MM.1S (cell line): ENCODE data around the gene FGF9.

ENCODE experiments used
- DNase-seq: peaks from one replicate; pipeline ENCODE4 v3.0.0-alpha.2; 2015
- H2AFZ ChIP-seq: fragments of 300-600 bp; sonication (generic); 2 replicates; pipeline ENCODE4 v1.6.0; 2016; ENCODE audit warnings: antibody characterized with exemption, low read length
- H3F3A ChIP-seq: fragments of 300-600 bp; sonication (generic); 2 replicates; pipeline ENCODE4 v1.6.1; 2016; ENCODE audit warnings: mild to moderate bottlenecking, antibody characterized with exemption, low read length, moderate library complexity, mixed read lengths; ENCODE audit not compliant: insufficient read depth
- H3K27ac ChIP-seq: fragments of 300-600 bp; sonication (generic); 2 replicates; pipeline ENCODE4 v1.5.1; 2016; ENCODE audit warnings: mild to moderate bottlenecking, low read length
- H3K27me3 ChIP-seq: fragments of 300-600 bp; sonication (generic); replicated peaks from 2 replicates; pipeline ENCODE4 v1.6.0; 2016; ENCODE audit warnings: low read length; ENCODE audit not compliant: insufficient read depth
- H3K36me3 ChIP-seq: fragments of 300-600 bp; sonication (generic); replicated peaks from 2 replicates; pipeline ENCODE4 v1.6.1; 2016; ENCODE audit warnings: mild to moderate bottlenecking, low read length, mixed read lengths; ENCODE audit not compliant: insufficient read depth
- H3K4me1 ChIP-seq: fragments of 300-600 bp; sonication (generic); 2 replicates; pipeline ENCODE4 v1.6.1; 2016; ENCODE audit warnings: low read length, mixed read lengths
- H3K4me2 ChIP-seq: fragments of 300-600 bp; sonication (generic); 2 replicates; pipeline ENCODE4 v1.6.0; 2016; ENCODE audit warnings: low read depth, low read length
- H3K4me3 ChIP-seq: fragments of 300-600 bp; sonication (generic); 2 replicates; pipeline ENCODE4 v1.5.1; 2016; ENCODE audit warnings: low read length, mixed read lengths
- H3K79me2 ChIP-seq: fragments of 300-600 bp; sonication (generic); 2 replicates; pipeline ENCODE4 v1.6.1; 2016; ENCODE audit warnings: mixed run types, low read length, mixed read lengths
- H3K9ac ChIP-seq: fragments of 300-600 bp; sonication (generic); 2 replicates; pipeline ENCODE4 v1.6.1; 2016; ENCODE audit warnings: low read length, mixed read lengths
- H3K9me2 ChIP-seq: fragments of 300-600 bp; sonication (generic); replicated peaks from 2 replicates; pipeline ENCODE4 v1.6.1; 2016; ENCODE audit warnings: mild to moderate bottlenecking, low read length, mixed read lengths; ENCODE audit not compliant: insufficient read depth
- H3K9me3 ChIP-seq: fragments of 300-600 bp; sonication (generic); replicated peaks from 2 replicates; pipeline ENCODE4 v1.6.1; 2016; ENCODE audit warnings: mild to moderate bottlenecking, low read length, mixed read lengths; ENCODE audit not compliant: insufficient read depth
- H4K20me1 ChIP-seq: fragments of 300-600 bp; sonication (generic); 2 replicates; pipeline ENCODE4 v1.6.1; 2016; ENCODE audit warnings: mild to moderate bottlenecking, low read length, moderate library complexity, mixed read lengths; ENCODE audit not compliant: insufficient read depth
- CTCF ChIP-seq: fragments of 300-600 bp; sonication (generic); IDR thresholded peaks from 2 replicates; pipeline ENCODE4 v1.5.1; 2016; ENCODE audit warnings: antibody characterized with exemption, low read length, mixed read lengths
- EZH2 ChIP-seq: fragments of 300-600 bp; sonication (generic); optimal IDR thresholded peaks from 2 replicates; pipeline ENCODE3; 2017; ENCODE audit warnings: low read depth, mild to moderate bottlenecking, antibody characterized with exemption, low read length, mixed read lengths
- EZH2phosphoT487 ChIP-seq: fragments of 300-600 bp; sonication (generic); IDR thresholded peaks from 2 replicates; pipeline ENCODE4 v1.6.1; 2018; ENCODE audit warnings: antibody characterized with exemption, low read length

Gene FGF9

GRCh38 chr13:21719463-21719862 is 48.6 kb downstream of the FGF9 start:
- no peaks in the 10 kb centered on the region for H3K27me3 ChIP-seq
- no peaks in the 10 kb centered on the region for H3F3A ChIP-seq
- H3K4me1 ChIP-seq: no peaks in the 10 kb centered on the region
- no peaks in the 10 kb centered on the region for H3K9me2 ChIP-seq
- no peak overlapping the region for H3K4me3 ChIP-seq
- no peaks in the 10 kb centered on the region for H3K79me2 ChIP-seq
- DNase-seq: no peak
- no peaks in the 10 kb centered on the region for H3K9me3 ChIP-seq
- H2AFZ ChIP-seq: no peak overlapping the region
- no peak overlapping the region for H3K4me2 ChIP-seq
- no peak overlapping the region for H3K27ac ChIP-seq
- TF ChIP-seq EZH2 (no peak), EZH2phosphoT487 (no peak), CTCF (no peak)
- no peaks in the 10 kb centered on the region for H3K36me3 ChIP-seq
- no peaks in the 10 kb centered on the region for H4K20me1 ChIP-seq
- H3K9ac ChIP-seq: no peak overlapping the region

DNA sequence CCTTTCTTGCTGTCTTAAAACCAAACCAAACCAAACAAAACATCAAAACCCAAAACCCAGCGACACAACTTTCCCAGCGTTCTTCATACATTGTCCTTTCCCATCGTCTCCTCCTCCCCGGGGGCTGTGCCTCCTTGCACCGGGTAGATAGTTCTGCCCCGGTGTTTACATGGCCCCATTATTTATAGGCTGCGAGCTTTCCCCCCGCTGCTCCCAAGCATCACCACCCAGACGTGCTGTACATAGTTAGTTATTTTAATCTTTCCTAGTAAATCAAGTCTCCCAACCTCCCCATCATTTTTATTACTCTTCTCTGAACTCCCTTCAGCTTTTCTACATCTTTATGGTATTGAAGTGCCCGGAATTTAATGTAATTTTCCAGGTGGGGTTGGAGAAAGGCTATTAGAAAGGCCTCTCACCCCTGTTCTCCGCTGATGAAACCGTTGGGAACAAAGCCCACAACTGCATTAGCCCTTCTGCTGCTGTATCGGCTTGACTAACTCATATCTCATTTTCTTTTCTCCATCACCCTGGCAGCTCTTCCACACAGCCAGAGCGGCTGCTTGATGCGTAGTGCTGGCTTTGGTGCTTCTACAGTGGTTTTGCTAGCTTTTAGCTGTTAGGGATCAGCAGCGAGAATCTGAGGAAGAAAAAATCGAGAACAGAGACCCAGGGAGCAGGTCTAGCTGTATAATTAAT is 53.1 kb downstream of the FGF9 start:
- no peaks in the 10 kb centered on the region for H3K36me3 ChIP-seq
- no peak overlapping the region for H3K27ac ChIP-seq
- no peak for DNase-seq
- H2AFZ ChIP-seq: no peak overlapping the region
- no peak for TF ChIP-seq EZH2
- TF ChIP-seq EZH2phosphoT487: no peak
- no peak for TF ChIP-seq CTCF
- H3K9ac ChIP-seq: no peak overlapping the region
- no peaks in the 10 kb centered on the region for H3K27me3 ChIP-seq
- H3K4me2 ChIP-seq: no peak overlapping the region
- H4K20me1 ChIP-seq: no peaks in the 10 kb centered on the region
- no peaks in the 10 kb centered on the region for H3F3A ChIP-seq
- H3K9me3 ChIP-seq: no peaks in the 10 kb centered on the region
- H3K4me3 ChIP-seq: no peak overlapping the region
- no peaks in the 10 kb centered on the region for H3K79me2 ChIP-seq
- H3K9me2 ChIP-seq: no peaks in the 10 kb centered on the region
- no peaks in the 10 kb centered on the region for H3K4me1 ChIP-seq

- Histone ChIP-seq H3K9me3 (no peaks in the 10 kb centered on the region), H3K36me3 (no peaks in the 10 kb centered on the region), H3K9ac (no peak overlapping the region), H3K4me2 (no peak overlapping the region), H3K27ac (no peak overlapping the region), H3K9me2 (no peaks in the 10 kb centered on the region), H3F3A (no peaks in the 10 kb centered on the region), H3K79me2 (no peaks in the 10 kb centered on the region), H4K20me1 (no peaks in the 10 kb centered on the region), H3K4me3 (no peak overlapping the region), H3K4me1 (no peaks in the 10 kb centered on the region), H2AFZ (no peak overlapping the region), H3K27me3 (no peaks in the 10 kb centered on the region)
- no peak for DNase-seq
- TF ChIP-seq EZH2phosphoT487: no peak
- no peak for TF ChIP-seq CTCF
- TF ChIP-seq EZH2: no peak
Measured at GRCh38 chr13:21730186-21730880, 59.5 kb downstream of the FGF9 start.
